GM21576 (cell line): ENCODE results near the gene AXIN1.

Experiments
- ATAC-seq: cut with Tn5 transposase; IDR thresholded peaks from one replicate; pipeline ENCODE4 v1.9.1; 2021; ENCODE audit warnings: mild to moderate bottlenecking, moderate library complexity; ENCODE audit not compliant: unreplicated experiment

Gene AXIN1

DNA sequence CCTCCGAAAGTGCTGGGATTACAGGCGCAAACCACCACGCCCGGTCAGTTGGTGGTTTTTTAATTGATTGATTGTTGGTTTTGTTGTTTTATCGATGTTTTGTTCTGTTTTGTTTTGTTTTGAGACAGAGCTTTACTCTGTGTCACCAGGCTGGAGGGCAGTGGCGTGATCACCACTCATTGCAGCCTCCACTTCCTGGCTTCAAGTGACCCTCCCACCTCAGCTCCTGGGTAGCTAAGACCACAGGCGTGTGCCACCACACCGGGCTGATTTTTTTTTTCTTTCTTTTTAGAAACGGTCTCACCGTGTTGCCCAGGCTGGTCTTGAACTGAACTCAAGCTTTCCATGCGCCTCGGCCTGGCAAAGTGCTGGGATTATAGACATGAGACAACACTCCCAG lies 105.5 kb downstream of the AXIN1 start:
- no peak for ATAC-seq

DNA sequence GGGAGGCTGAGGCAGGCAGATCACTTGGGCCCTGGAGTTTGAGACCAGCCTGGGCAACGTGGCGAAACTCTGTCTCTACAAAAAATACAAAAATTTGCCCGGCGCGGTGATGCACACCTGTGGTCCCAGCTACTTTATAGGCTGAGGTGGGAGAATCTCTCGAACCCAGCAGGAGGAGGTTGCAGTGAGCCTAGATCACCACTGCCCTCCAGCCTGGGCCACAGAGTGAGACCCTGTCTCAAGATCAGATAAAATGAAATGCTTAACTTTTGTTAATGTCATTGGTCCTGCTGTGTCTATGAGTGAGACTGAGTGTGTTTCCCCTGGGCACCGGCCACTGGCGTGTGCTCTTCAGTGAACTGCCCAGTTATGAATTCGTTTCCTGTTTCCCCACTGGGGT lies 107.4 kb downstream of the AXIN1 start:
- ATAC-seq = no peak

DNA sequence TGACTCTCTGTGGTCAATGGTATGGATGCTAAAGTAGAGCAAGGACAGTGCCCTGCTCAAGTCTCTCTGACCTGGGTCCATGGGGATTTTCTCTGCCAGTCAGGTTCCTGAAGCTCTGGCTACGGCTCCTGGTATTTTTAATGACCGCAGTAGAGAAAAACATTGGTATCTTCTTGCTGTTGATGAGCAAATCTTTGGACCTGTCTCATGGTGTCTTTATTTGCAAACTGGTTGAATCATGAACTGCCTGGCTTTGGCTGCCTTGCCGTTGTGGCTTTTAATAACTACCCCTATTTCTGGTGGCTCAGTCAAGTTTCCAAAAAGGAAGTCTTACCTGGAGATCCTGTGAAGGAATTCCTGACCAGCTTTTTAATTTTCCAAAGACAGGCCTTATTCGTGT lies 109.2 kb downstream of the AXIN1 start:
- ATAC-seq = no peak

DNA sequence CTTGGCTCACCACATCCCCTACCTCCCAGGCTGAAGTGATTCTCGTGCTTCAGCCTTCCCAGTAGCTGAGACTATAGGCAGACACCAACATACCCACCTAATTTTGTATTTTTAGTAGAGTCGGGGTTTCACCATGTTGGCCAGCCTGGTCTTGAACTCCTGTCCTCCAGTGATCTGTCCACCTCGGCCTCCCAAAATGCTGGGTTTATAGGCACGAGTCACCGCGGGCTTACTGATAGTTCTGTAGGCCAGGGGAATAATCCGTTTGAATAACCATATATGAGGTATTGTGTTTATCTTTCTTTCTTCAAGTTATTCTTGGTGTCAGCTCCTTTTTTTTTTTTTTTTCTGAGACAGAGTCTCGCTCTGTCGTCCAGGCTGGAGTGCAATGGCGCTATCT lies 110.2 kb downstream of the AXIN1 start:
- ATAC-seq = no peak

DNA sequence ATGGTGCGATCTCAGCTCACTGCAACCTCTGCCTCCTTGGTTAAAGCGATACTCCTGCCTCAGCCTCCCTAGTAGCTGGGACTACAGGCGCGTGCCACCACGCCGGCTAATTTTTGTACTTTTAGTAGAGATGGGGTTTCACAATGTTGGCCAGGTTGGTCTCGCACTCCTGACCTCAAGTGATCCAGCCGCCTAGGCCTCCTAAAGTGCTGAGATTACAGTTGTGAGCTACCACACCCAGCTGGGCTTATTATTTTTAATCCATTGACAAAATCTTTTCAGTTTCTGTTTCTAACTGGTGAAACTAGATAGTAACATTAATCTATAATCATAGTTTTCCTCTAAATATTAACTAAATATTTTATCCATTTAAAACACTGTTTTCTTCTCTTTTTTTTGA lies 112.0 kb downstream of the AXIN1 start:
- no peak for ATAC-seq

DNA sequence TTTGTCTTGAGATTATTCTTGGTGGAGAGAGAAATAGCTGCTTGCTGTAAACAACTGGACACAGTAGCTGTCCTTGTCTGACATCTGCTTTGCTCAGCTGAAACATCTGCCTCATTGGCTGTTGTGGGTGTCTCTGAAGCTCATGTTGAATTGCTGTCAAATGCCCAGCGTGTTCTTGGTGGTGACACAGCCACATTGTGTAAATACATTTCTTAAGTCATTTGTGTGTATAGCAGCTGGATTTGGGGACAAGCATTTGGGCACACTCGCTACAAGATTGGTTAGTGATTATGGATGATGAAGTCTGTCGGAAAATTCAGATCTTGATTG lies 112.6 kb downstream of the AXIN1 start:
- ATAC-seq = no peak
